GM12873 (cell line): Measurements from ENCODE around the gene HPRT1.
A peak's percentile ranks its signal among the peaks of the same experiment; 100 is the strongest.

Experiments used
- TF ChIP-seq, protein P1 (sequence below): IDR thresholded peaks from 2 replicates; pipeline ENCODE4 v1.5.1; 2012; ENCODE audit warnings: low read depth, mild to moderate bottlenecking, moderate library complexity, low read length, control low read depth; ENCODE audit not compliant: insufficient read depth; ENCODE audit errors: missing control alignments

Gene HPRT1

GRCh38 chrX:134513091-134513490 is 53.1 kb downstream of the HPRT1 start:
- TF ChIP-seq, protein P1, sequence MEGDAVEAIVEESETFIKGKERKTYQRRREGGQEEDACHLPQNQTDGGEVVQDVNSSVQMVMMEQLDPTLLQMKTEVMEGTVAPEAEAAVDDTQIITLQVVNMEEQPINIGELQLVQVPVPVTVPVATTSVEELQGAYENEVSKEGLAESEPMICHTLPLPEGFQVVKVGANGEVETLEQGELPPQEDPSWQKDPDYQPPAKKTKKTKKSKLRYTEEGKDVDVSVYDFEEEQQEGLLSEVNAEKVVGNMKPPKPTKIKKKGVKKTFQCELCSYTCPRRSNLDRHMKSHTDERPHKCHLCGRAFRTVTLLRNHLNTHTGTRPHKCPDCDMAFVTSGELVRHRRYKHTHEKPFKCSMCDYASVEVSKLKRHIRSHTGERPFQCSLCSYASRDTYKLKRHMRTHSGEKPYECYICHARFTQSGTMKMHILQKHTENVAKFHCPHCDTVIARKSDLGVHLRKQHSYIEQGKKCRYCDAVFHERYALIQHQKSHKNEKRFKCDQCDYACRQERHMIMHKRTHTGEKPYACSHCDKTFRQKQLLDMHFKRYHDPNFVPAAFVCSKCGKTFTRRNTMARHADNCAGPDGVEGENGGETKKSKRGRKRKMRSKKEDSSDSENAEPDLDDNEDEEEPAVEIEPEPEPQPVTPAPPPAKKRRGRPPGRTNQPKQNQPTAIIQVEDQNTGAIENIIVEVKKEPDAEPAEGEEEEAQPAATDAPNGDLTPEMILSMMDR: no peak

- TF ChIP-seq, protein P1: peak; percentile 62
Measured at GRCh38 chrX:134520860-134521390, 61.0 kb downstream of the HPRT1 start.

- TF ChIP-seq, protein P1: no peak
Measured at GRCh38 chrX:134524181-134524580, 64.2 kb downstream of the HPRT1 start.

DNA sequence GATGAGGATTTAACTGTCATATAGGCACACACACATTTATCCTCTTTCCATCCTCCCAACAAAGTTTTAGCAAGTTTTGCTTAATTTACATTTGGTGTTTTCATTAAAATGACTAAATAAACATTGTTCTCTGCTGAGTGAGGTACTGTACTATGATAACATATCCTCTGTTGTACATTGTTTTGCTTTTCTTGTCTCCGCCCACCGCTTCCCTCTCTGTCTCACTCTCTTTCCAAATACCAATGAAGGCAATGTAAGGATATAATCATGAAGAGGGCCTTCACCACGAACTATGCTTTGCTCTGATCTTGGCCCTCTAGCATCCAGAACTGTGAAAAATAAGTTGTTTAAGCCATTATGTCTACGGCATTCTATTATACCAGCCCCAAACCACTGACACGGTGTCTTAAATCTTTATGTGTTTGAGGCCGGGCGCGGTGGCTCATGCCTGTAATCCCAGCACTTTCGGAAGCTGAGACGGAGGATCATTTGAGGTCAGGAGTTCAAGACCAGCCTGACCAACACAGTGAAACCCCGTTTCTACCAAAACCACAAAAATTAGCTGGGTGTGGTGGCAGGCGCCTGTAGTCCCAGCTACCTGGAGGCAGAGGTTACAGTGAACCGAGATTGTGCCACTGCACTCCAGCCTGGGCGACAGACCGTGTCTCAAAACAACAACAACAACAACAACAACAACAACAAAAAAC is 65.3 kb downstream of the HPRT1 start:
- TF ChIP-seq, protein P1: no peak

DNA sequence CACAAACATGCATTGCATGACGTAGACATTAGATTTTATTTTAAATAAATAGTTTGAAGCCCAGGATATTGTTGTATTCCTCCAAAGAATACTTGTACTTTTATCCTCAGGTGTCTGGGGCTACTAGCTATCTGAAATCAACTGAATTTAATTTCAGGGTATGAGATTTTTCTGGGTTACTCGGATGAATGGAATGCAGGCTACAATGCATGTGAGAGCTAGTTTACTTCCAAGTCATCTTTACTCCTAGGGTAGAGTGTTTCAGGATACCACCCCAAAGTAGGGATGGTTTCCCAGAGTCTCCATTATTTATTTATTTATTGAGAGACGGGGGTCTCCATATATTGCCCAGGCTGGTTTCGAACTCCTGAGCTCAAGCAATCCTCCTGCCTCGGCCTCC is 66.4 kb downstream of the HPRT1 start:
- TF ChIP-seq, protein P1: no peak

GRCh38 chrX:134528960-134529359 is 69.0 kb downstream of the HPRT1 start:
- TF ChIP-seq, protein P1: no peak

- TF ChIP-seq, protein P1: no peak
Measured at GRCh38 chrX:134529481-134529880, 69.5 kb downstream of the HPRT1 start.
